CMK (cell line): ENCODE data around the gene COL6A3.

Source experiments
- DNase-seq: peaks from one replicate; pipeline ENCODE4 v3.0.0-alpha.2; 2010; ENCODE audit warnings: low read depth

The COL6A3 gene

GRCh38 chr2:237345891-237346640 lies 67.9 kb downstream of the COL6A3 start:
- no peak for DNase-seq

GRCh38 chr2:237345411-237345810 lies 68.6 kb downstream of the COL6A3 start:
- DNase-seq, result no peak

GRCh38 chr2:237344942-237345341 lies 69.0 kb downstream of the COL6A3 start:
- no peak for DNase-seq

- no peak for DNase-seq
These were observed 70.0 kb downstream of the COL6A3 start for GRCh38 chr2:237343993-237344392.

GRCh38 chr2:237341872-237342271 lies 72.1 kb downstream of the COL6A3 start:
- DNase-seq, result no peak

GRCh38 chr2:237337586-237337985 lies 76.4 kb downstream of the COL6A3 start:
- no peak for DNase-seq

GRCh38 chr2:237336131-237336530 lies 77.8 kb downstream of the COL6A3 start:
- DNase-seq, result no peak

- no peak for DNase-seq
These were observed 80.2 kb downstream of the COL6A3 start for GRCh38 chr2:237333748-237334147.

- no peak for DNase-seq
These were observed 83.4 kb downstream of the COL6A3 start for GRCh38 chr2:237330541-237330940.

- no peak for DNase-seq
These were observed 86.6 kb downstream of the COL6A3 start for GRCh38 chr2:237327175-237327950.

GRCh38 chr2:237326266-237327171 lies 87.4 kb downstream of the COL6A3 start:
- no peak for DNase-seq

- DNase-seq, result no peak
These were observed 89.1 kb downstream of the COL6A3 start for GRCh38 chr2:237324837-237325236.

- DNase-seq, result no peak
These were observed 89.5 kb downstream of the COL6A3 start for GRCh38 chr2:237324405-237324831.

GRCh38 chr2:237323656-237324055 lies 90.3 kb downstream of the COL6A3 start:
- DNase-seq, result no peak

GRCh38 chr2:237322564-237322963 lies 91.4 kb downstream of the COL6A3 start:
- no peak for DNase-seq

- no peak for DNase-seq
These were observed 92.2 kb downstream of the COL6A3 start for GRCh38 chr2:237321746-237322145.

GRCh38 chr2:237320801-237321560 lies 93.0 kb downstream of the COL6A3 start:
- no peak for DNase-seq

- DNase-seq, result no peak
These were observed 94.1 kb downstream of the COL6A3 start for GRCh38 chr2:237319887-237320286.

- DNase-seq, result no peak
These were observed 94.7 kb downstream of the COL6A3 start for GRCh38 chr2:237319086-237319820.

GRCh38 chr2:237316339-237316738 lies 97.6 kb downstream of the COL6A3 start:
- DNase-seq, result no peak

GRCh38 chr2:237315829-237316225 lies 98.1 kb downstream of the COL6A3 start:
- no peak for DNase-seq
